CD4-positive, alpha-beta T cell treated with Interferon gamma for 1 hour (primary cell): ENCODE measurements around the gene LTO1.

Experiments
- DNase-seq: peaks from one replicate; pipeline ENCODE4 v3.0.0-alpha.2; 2020

Gene LTO1

GRCh38 chr11:69644071-69644961, 30.8 kb downstream of the LTO1 start:
- DNase-seq, result no peak

DNA sequence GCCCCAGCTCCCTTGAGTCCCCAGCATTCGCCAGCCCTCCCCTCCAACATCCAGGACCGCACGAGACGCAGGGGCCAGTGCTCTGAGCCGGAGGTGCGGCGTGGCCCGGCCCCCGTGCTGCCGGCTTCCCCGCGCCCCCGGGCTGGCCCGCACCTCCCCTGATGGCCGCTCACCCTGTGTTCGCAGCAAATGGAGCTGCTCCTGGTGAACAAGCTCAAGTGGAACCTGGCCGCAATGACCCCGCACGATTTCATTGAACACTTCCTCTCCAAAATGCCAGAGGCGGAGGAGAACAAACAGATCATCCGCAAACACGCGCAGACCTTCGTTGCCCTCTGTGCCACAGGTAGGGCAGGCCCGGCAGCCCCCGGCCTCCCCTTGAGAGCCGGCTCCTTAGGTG, 31.5 kb downstream of the LTO1 start:
- DNase-seq, result no peak

- DNase-seq, result peak; percentile 74
These were observed 32.1 kb downstream of the LTO1 start for GRCh38 chr11:69642913-69643632.

DNA sequence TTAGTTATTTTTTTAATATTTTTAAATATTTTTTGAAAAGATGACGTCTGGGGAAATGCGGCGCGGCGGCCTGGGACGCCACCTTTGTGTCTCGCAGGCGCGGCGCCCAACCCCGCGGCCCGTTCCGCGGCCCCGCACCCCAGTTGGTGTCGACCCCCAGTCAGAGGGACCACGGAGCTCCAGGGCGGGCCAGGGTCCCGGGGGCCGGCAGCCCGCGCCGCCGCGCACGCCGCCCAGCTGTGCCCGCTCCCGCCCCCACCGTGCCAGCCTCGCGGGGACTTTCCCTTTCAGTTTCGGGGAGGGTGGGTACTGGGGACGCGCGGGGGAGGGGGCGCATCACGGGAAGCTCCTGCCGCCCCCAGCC, 32.6 kb downstream of the LTO1 start:
- peak; percentile 19 for DNase-seq

- DNase-seq, result no peak
These were observed 33.2 kb downstream of the LTO1 start for GRCh38 chr11:69641681-69642548.

DNA sequence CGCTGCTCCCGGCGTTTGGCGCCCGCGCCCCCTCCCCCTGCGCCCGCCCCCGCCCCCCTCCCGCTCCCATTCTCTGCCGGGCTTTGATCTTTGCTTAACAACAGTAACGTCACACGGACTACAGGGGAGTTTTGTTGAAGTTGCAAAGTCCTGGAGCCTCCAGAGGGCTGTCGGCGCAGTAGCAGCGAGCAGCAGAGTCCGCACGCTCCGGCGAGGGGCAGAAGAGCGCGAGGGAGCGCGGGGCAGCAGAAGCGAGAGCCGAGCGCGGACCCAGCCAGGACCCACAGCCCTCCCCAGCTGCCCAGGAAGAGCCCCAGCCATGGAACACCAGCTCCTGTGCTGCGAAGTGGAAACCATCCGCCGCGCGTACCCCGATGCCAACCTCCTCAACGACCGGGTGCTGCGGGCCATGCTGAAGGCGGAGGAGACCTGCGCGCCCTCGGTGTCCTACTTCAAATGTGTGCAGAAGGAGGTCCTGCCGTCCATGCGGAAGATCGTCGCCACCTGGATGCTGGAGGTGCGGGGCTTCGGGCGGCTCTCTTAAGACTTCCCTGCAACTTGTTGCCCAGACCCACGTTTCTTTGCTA, 34.1 kb downstream of the LTO1 start, which contains the start of gene CCND1:
TSS of gene CCND1 (plus strand) at position 162 of the 587 bp plus-strand sequence. CDS start at position 320, 158 bp downstream.
- DNase-seq, result peak; percentile 41

- DNase-seq, result no peak
These were observed 34.7 kb downstream of the LTO1 start for GRCh38 chr11:69640260-69640994.

DNA sequence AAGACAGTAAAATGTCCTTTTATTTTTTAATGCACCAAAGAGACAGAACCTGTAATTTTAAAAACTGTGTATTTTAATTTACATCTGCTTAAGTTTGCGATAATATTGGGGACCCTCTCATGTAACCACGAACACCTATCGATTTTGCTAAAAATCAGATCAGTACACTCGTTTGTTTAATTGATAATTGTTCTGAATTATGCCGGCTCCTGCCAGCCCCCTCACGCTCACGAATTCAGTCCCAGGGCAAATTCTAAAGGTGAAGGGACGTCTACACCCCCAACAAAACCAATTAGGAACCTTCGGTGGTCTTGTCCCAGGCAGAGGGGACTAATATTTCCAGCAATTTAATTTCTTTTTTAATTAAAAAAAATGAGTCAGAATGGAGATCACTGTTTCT, 35.3 kb downstream of the LTO1 start:
- DNase-seq, result no peak

- no peak for DNase-seq
These were observed 36.0 kb downstream of the LTO1 start for GRCh38 chr11:69638941-69639681.

DNA sequence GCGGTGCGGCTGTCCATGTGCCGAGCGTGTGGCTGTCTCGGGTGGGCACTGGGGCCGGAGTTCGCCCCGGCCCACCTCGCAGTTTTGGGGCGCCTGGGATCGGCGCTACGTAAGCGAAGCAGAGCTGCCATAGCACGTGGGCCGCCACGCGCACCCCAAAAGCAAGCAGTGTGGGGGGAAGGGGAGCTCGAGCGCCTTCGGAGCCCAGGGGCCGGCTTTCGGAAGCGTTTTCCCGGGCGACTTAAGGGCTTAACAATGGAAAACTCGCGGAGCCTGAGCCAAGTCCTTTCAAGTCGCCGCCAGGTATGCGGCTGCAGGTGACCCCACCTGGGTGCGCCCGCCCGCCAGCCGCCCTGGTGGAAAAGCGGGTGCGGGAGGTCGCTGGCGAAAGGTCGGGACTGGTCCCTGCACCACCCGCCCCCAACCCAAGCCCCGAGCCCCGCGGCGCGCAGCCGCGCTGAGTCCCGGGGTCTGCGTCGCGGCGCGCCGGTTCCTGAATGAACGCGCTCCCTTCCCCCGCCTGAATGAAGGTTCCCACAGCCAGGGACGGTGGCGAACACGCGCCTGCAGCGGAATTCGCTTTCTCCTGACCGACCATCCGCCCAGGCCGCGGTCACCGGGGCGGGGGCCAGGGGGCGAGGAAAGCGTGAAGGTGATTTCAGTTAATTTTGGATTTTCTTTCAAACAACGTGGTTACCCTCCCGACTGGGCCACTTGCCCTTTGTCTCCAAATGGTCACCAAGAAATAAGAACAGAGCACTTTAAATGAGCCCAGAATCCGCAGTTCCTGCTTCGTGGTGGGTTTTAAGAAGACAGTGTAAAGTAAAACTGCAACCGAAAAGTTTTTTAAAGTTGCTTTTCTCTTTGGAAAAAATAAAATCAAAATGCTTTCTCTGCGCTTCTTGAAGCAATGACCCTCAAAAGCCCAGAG, 36.9 kb downstream of the LTO1 start:
- DNase-seq, result no peak

DNA sequence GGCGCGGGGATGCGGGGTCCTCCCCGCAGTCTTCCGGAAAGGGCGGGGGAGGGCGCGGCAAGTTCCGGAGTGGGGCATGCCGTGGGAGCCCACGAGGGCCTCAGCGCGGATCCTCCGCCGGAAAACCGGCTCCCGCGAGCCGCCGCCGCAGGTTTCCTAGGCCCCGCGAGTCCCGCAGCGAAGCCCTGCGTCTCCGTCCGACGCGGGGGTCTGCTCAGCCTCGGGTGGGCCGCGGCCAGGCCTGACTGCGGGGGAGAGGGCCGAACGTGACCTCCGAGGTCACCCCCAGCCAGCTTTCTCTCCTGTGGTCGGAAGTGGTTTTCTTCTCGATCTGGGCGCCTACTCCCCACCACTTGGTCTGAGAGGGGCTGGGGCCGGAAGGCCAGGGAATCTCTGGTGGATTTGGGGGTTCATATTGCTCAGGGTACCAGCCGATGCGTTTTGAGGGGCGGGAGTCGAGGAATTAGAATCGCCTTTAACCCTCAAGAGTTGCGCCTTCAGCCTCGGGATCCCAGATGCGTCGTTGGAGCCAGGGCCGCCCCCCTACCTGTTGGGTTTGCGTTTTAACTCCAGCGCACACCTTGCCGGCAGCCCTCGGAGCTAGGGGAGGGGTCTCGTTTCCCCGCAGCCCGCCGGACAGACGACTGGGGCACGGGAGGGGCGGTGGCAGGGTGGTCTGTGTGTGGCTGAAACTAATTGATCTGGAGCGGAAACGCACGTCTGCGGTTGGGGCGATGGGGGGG, 37.8 kb downstream of the LTO1 start:
- DNase-seq, result no peak

- no peak for DNase-seq
These were observed 38.5 kb downstream of the LTO1 start for GRCh38 chr11:69636512-69637197.

- DNase-seq, result no peak
These were observed 39.2 kb downstream of the LTO1 start for GRCh38 chr11:69635804-69636511.

DNA sequence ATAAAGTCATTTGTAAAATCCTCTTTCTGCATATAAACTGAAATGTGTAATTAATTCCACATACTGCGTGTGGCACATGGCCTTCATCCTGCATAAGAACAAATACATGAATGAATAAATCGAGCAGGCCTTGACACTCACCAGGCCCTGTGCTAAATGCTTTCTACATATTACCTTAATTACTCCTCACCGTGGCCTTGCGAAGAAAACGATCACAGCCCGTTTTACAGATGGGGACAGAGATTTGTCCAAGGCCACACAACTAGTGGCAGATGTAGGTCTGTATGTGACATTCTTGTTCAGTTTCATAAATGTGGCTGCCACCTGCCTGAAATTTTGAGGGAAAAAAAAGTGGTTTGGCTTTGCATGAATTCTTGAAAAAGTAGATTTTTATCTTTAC, 40.0 kb downstream of the LTO1 start:
- DNase-seq, result no peak

DNA sequence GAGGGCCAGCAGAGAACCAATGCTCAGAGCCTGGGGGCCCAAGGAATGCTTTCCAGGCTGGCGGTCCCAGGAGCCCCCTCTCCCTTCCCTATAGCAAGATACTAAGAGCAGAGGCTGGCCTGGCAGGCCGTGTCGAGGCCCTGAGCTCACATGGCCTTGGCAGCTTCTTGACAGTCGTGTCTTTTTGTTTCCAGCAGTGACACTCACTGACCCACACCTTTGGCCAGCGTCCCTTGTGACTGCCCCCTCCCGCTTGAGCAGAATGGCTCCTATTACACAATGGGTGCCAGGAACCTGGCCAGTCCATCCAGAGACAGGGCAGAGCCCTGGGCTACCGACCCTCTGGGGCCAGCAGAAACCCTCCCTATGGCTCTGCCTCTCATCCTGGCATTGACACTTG, 40.6 kb downstream of the LTO1 start:
- DNase-seq, result no peak

- DNase-seq, result no peak
These were observed 41.1 kb downstream of the LTO1 start for GRCh38 chr11:69634069-69634468.

GRCh38 chr11:69632900-69633299, 42.3 kb downstream of the LTO1 start:
- DNase-seq, result no peak

DNA sequence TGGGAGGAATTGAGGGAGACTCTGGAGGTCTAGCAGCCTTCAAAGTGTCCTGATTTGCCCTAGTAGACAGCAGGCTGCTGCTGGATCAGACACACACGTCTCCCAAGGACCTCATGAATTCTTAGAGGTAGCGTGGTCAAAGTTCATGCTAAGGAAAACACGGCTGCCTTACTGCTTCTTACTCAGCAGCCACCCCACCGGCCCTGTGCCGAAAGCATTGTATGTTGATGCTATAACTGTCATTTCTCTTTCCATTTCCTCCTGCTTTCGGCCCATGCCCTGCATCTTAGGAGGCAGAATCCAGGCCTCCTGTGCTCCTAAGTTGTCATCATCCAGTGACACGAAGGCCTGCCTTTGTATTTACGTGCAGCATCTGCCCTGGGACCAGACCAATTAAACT, 44.7 kb downstream of the LTO1 start:
- no peak for DNase-seq
